ENCODE data around the gene SPRR2B.
"Not testable (repeated sequence)": the region's sequence is repeated elsewhere in the genome, so short reads cannot be mapped to it uniquely, and the experiment has no call there.

DNA sequence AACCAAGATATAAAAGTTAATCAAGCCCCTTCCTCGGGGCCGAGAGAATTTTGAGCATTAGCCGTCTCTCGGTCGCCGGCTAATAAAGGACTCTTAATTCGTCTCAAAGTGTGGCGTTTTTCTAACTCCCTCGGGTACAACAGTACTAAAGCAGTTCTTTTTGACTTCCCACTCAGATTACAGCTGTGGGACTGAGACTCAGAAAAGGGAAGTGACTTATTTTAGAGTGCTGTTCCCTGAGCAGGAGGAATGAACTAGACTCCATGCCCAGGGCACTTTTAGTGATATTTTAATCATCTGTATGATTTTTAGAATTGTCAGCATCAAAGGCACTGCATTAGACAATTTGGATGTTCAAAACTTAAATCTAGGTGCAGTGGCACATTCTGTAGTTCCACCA is 49.1 kb downstream of the SPRR2B start:
- TF ChIP-seq, protein P1, sequence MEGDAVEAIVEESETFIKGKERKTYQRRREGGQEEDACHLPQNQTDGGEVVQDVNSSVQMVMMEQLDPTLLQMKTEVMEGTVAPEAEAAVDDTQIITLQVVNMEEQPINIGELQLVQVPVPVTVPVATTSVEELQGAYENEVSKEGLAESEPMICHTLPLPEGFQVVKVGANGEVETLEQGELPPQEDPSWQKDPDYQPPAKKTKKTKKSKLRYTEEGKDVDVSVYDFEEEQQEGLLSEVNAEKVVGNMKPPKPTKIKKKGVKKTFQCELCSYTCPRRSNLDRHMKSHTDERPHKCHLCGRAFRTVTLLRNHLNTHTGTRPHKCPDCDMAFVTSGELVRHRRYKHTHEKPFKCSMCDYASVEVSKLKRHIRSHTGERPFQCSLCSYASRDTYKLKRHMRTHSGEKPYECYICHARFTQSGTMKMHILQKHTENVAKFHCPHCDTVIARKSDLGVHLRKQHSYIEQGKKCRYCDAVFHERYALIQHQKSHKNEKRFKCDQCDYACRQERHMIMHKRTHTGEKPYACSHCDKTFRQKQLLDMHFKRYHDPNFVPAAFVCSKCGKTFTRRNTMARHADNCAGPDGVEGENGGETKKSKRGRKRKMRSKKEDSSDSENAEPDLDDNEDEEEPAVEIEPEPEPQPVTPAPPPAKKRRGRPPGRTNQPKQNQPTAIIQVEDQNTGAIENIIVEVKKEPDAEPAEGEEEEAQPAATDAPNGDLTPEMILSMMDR (IDR thresholded peaks at IDR 0.05) = not testable (repeated sequence)
- not testable (repeated sequence) for TF ChIP-seq POLR2A, EP300, POLR2AphosphoS5 (IDR thresholded peaks at IDR 0.05)

Data from gastroesophageal sphincter (tissue), 3 donors.